HepG2 (cell line): ENCODE data around the gene HES7. TPM values are rescaled to one million over a fixed set of nuclear protein-coding genes. Genes with fewer than 3 reads are reported as not detected.

ENCODE experiments used
- ATAC-seq: fragments of 200-7000 bp; cut with Tn5 transposase; 3 replicates; pipeline ENCODE4 v1.9.1; 2020; ENCODE audit warnings: mild to moderate bottlenecking, moderate library complexity
- BruUV-seq: library from RNA; stranded (reverse); fragments of 400-500 nt; replicated peaks from 2 replicates; lab custom pipeline; 2021; lab: Mats Ljungman, UMichigan
- CTCF ChIA-PET: fragments of 300-600 bp; formaldehyde crosslinking; extraction: SDS; loops from one replicate; lab custom pipeline; 2021; ENCODE audit warnings: low total read pairs, inconsistent platforms, low intra/inter-chr PET ratio; lab: Yijun Ruan, JAX
- POLR2A ChIA-PET: fragments of 350-600 bp; sonication (Branson Sonifier 250); formaldehyde crosslinking; loops from one replicate; lab custom pipeline; 2020; ENCODE audit warnings: antibody characterized with exemption, inconsistent platforms; lab: Yijun Ruan, JAX
- DNase-seq: peaks from one replicate; pipeline ENCODE4 v3.0.0-alpha.2; 2015; ENCODE audit warnings: low spot score
- FAIRE-seq: peaks from 3 replicates; lab custom pipeline; 2011; peaks lifted over from hg19 to GRCh38; lab: Jason Lieb, UNC
- H2AFZ ChIP-seq: one replicate; pipeline ENCODE4 v1.6.1; 2011; ENCODE audit warnings: low read length, inconsistent platforms
- H3K27ac ChIP-seq: fragments of 300-600 bp; 3 replicates; pipeline ENCODE4 v1.8.0; 2011; ENCODE audit warnings: mixed run types, mild to moderate bottlenecking, mixed read lengths, low read length, inconsistent platforms; ENCODE audit not compliant: insufficient read depth; ENCODE audit errors: extremely low read length
- H3K27me3 ChIP-seq, 2 experiments: fragments of 200-600 bp in 1 of 2; 2 replicates in 1 of 2; 3 replicates in 1 of 2; pipeline versions ENCODE4 v1.6.0 to v1.8.0; 2011; ENCODE audit warnings: low read length in 2 of 2, mild to moderate bottlenecking in 2 of 2, moderate library complexity in 2 of 2, inconsistent platforms in 1 of 2; ENCODE audit not compliant: insufficient read depth in 2 of 2, control insufficient read depth in 1 of 2
- H3K36me3 ChIP-seq, 2 experiments: fragments of 200-600 bp in 1 of 2; replicated peaks in 1 of 2; 2 replicates in 1 of 2; 3 replicates in 1 of 2; pipeline versions ENCODE4 v1.5.1 to v1.8.0; 2011; ENCODE audit warnings: low read length in 2 of 2, inconsistent platforms in 1 of 2; ENCODE audit not compliant: insufficient read depth in 2 of 2, control insufficient read depth in 1 of 2
- H3K4me1 ChIP-seq: 2 replicates; pipeline ENCODE4 v1.5.1; 2012; ENCODE audit warnings: low read length, inconsistent platforms; ENCODE audit not compliant: insufficient read depth
- H3K4me2 ChIP-seq: 2 replicates; pipeline ENCODE4 v1.6.0; 2011; ENCODE audit warnings: low read depth, low read length, inconsistent platforms
- H3K4me3 ChIP-seq, 3 experiments: fragments of 200-600 bp in 1 of 3; sonication (generic), shearing (Covaris generic) in 1 of 3; replicated peaks in 1 of 3; 2 replicates each; pipeline ENCODE4 v1.5.1; 2011 to 2016; ENCODE audit warnings: low read length in 3 of 3, inconsistent platforms in 2 of 3, low read depth in 2 of 3, mild to moderate bottlenecking in 2 of 3, control low read depth in 1 of 3, mixed read lengths in 1 of 3; ENCODE audit not compliant: insufficient read depth in 1 of 3
- H3K79me2 ChIP-seq: one replicate; pipeline ENCODE4 v1.6.1; 2011; ENCODE audit warnings: low read length, inconsistent platforms; ENCODE audit not compliant: insufficient read depth
- H3K9ac ChIP-seq: 2 replicates; pipeline ENCODE4 v1.6.0; 2011; ENCODE audit warnings: mild to moderate bottlenecking, low read depth, low read length, inconsistent platforms; ENCODE audit not compliant: insufficient read depth
- H3K9me3 ChIP-seq: 2 replicates; pipeline ENCODE4 v1.5.1; 2012; ENCODE audit warnings: mild to moderate bottlenecking, low read length
- H4K20me1 ChIP-seq: 2 replicates; pipeline ENCODE4 v1.6.0; 2011; ENCODE audit warnings: inconsistent platforms, mild to moderate bottlenecking, low read length, moderate library complexity; ENCODE audit not compliant: insufficient read depth
- HNF4G ChIP-seq, 2 experiments: sonication (generic) in 1 of 2; formaldehyde crosslinking in 1 of 2; IDR thresholded peaks; 2 replicates each; pipeline versions ENCODE4 v1.4.0 to v1.6.1; 2011 to 2020; ENCODE audit warnings: borderline replicate concordance in 2 of 2, low read depth in 2 of 2, mild to moderate bottlenecking in 2 of 2, low read length in 1 of 2, missing genetic modification reagents in 1 of 2, moderate library complexity in 1 of 2
- IKZF1 ChIP-seq: fragments of 450-650 bp; IDR thresholded peaks from 2 replicates; pipeline ENCODE4 v1.7.1; 2016
- KAT2B ChIP-seq: fragments of 150-350 bp; IDR thresholded peaks from 2 replicates; pipeline ENCODE4 v1.6.1; 2014; ENCODE audit warnings: low read depth, low read length, borderline replicate concordance
- ZFP41 ChIP-seq: sonication (generic); formaldehyde crosslinking; IDR thresholded peaks from 2 replicates; pipeline ENCODE4 v1.4.0; 2020; ENCODE audit warnings: mild to moderate bottlenecking, missing genetic modification reagents, borderline replicate concordance
- WGBS: methylation state at CpG from one replicate; pipeline ENCODE4 v1.1.6; 2017; ENCODE audit warnings: low lambda C conversion rate; 5-methylcytosine and 5-hydroxymethylcytosine counted together
- in situ Hi-C: cut with HindIII; loops from 2 replicates; pipeline ENCODE4 v1.10.0; 2017; ENCODE audit warnings: low pct_unique_long_range_greater_than_20kb; ENCODE audit not compliant: extremely low pct_ligation_motif_present
- intact Hi-C: fragments of 100-400 bp; cut with micrococcal nuclease; formaldehyde crosslinking; loops from one replicate; pipeline ENCODE4 v1.10.0; 2022; ENCODE audit not compliant: unreplicated experiment
- polyA plus RNA-seq, 8 experiments: library from polyadenylated mRNA; depleted of rRNA in 3 of 8; stranded (reverse) in 7 of 8; unstranded in 1 of 8; fragments of >200 nt; fragmentation: Illumina TruSeq in 4 of 8; extraction: Trizol in 4 of 8; gene quantifications; 2 replicates each; pipeline versions ENCODE4 v1.2.1 to v1.2.3, GENCODE V29; 2011 to 2016; ENCODE audit warnings: low read depth in 4 of 8, missing spikeins in 1 of 8, mixed read lengths in 1 of 8; ENCODE audit not compliant: insufficient read depth in 1 of 8
- total RNA-seq, 5 experiments: library from RNA; depleted of rRNA; stranded (reverse); fragments of >200 nt; fragmentation: Illumina TruSeq; extraction: Trizol; gene quantifications; 2 replicates each; pipeline ENCODE4 v1.2.3, GENCODE V29; 2016; ENCODE audit warnings: low read depth in 1 of 5
- TF ChIP-seq, protein P1 (sequence below): sonication (generic); formaldehyde crosslinking; IDR thresholded peaks from 2 replicates; pipeline ENCODE4 v1.4.0; 2020; ENCODE audit warnings: mild to moderate bottlenecking, low read depth, missing genetic modification reagents

HES7 gene
- total and polyA plus RNA-seq, 2 of the 13 experiments (the other 11 are each of a cell fraction or from before 2014, with no cell fraction given), result not detected

DNA sequence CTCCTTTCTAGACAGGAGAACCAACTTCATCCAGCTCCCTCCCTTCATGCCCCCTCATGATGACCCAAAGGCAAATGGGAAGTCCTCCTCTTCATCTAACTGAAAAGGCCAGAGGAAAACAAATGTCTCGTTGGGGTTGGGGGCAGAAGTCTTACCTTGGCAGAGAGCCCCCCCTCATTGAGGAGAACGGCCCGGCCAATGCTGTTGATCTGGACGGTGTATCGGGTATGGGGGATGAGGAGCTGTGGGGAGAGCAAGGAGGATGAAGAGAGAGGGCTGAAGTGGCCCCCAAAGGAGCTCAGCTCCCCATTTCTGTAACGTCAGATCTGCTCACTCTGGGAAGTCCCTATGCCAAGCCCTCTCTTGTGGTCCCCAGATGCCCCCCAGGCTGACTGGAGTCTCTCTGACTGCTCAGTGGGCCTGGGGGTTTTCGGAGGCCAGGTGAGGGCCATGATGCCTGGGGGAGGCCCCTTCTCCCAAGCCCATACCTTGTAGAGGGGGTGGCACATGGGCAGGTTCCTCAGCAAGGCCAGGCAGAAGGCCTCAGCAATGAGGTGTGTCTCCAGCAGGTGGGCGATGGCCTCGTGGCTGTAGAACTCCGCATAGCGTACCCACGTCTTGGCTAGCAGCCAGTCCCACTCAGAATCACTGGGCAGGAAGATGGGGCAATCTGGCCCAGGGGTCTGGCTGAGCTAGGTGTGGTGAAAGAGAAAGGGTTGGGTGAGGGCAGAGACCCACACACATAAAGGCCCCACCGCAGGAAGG lies 47.2 kb downstream of the HES7 start:
- POLR2A ChIA-PET, result no interaction called here
- CTCF ChIA-PET, result no interaction called here
- no peak for DNase-seq
- no peak for FAIRE-seq
- Histone ChIP-seq H3K4me1 (peaks cover 24% of the 10 kb centered on the region), H3K36me3 (no peaks in the 10 kb centered on the region), H3K27ac (no peak overlapping the region), H3K27me3 (peaks cover 21 to 78% of the 10 kb centered on the region in 2 experiments), H2AFZ (no peak overlapping the region), H4K20me1 (peaks cover 6% of the 10 kb centered on the region; the same call in 1 of the 2 replicates), H3K4me3 (no peak overlapping the region), H3K9me3 (no peaks in the 10 kb centered on the region), H3K79me2 (no peaks in the 10 kb centered on the region), H3K9ac (no peak overlapping the region), H3K4me2 (no peak overlapping the region)
- in situ Hi-C loops, result no loop called here
- intact Hi-C loops, result no loop called here
- TF ChIP-seq KAT2B (no peak), IKZF1 (no peak), HNF4G (IDR thresholded peaks at IDR 0.05; ENCODE audit: borderline replicate concordance, low read depth, low read length) (no peak), HNF4G (CRISPR knock-in tag; IDR thresholded peaks at IDR 0.05; ENCODE audit: borderline replicate concordance, low read depth) (no peak), ZFP41 (CRISPR knock-in tag) (no peak)
- TF ChIP-seq, protein P1, sequence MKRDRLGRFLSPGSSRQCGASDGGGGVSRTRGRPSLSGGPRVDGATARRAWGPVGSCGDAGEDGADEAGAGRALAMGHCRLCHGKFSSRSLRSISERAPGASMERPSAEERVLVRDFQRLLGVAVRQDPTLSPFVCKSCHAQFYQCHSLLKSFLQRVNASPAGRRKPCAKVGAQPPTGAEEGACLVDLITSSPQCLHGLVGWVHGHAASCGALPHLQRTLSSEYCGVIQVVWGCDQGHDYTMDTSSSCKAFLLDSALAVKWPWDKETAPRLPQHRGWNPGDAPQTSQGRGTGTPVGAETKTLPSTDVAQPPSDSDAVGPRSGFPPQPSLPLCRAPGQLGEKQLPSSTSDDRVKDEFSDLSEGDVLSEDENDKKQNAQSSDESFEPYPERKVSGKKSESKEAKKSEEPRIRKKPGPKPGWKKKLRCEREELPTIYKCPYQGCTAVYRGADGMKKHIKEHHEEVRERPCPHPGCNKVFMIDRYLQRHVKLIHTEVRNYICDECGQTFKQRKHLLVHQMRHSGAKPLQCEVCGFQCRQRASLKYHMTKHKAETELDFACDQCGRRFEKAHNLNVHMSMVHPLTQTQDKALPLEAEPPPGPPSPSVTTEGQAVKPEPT (CRISPR knock-in tag), result no peak
- 41% methylated on average over 12 of the region's 13 CpGs for WGBS
- ATAC-seq, result no peak
- BruUV-seq, result no TSS peak
